Measurements from ENCODE around the gene NPEPL1.

GRCh38 chr20:58703765-58704371, 11.3 kb downstream of the NPEPL1 start:
- TF ChIP-seq POLR2AphosphoS5 (IDR thresholded peaks at IDR 0.05) (no peak), CTCF (IDR thresholded peaks at IDR 0.05) (no peak), POLR2A (IDR thresholded peaks at IDR 0.05) (no peak), EP300 (IDR thresholded peaks at IDR 0.05) (no peak)

Data from gastroesophageal sphincter (tissue), 3 donors.